DMS114 treated with DMSO at 0.1 percent for 48 hours (cell line): Measurements from ENCODE around the gene TFRC.
"Not testable (repeated sequence)": the region's sequence is repeated elsewhere in the genome, so short reads cannot be mapped to it uniquely, and the experiment has no call there.

Experiments
- DNase-seq: peaks from one replicate; lab custom pipeline; 2025; ENCODE audit not compliant: unreplicated experiment; lab: John Stamatoyannopoulos, UW

The TFRC gene

DNA sequence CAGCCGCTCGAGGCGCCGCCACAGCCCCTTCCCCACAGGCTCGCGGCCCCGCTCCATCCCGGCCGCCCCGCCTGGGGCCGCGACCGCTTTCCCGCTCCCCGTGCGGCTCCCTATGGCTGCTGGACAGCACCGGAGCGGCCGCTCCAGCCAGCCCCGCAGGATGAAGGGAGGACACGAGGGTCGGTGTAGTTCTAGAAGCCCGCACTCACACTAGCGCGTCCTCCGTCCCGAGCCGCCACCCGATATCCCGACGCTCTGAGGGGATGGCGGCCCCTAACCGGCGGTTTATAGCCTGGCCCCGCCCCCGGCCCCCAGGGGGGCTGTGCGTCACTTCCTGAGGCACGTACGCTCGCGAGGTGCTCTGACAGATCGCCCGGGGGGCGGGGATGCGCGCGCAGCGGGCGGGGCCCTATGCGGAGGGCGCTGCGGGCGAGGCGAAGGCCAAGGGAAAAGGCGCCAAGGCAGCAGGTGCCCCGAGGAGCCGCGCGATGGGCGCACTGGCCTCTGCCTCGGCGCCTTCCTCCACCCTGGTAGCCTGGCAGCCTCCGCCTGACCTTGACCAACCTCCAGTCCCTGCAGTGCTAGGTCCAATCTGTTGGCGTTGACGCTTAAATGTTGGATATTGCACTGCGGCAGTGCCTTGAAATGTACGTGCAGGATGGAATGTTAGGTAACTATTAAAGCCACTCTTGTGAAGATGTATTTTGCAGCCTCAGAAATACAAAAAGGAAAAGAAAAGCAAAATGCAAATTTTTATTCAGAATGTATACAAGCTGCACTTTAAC lies at the start of gene TFRC:
Gene TFRC, minus strand, starts transcription at position 257 of the 785 bp plus-strand sequence. CDS start 4,991 bp downstream, outside the sequence.
- peak; percentile 85 for DNase-seq

- DNase-seq: no peak
Observed at GRCh38 chr3:196128172-196128843, 46.4 kb upstream of the TFRC start.

- DNase-seq: no peak
Observed at GRCh38 chr3:196127308-196128040, 45.6 kb upstream of the TFRC start.

DNA sequence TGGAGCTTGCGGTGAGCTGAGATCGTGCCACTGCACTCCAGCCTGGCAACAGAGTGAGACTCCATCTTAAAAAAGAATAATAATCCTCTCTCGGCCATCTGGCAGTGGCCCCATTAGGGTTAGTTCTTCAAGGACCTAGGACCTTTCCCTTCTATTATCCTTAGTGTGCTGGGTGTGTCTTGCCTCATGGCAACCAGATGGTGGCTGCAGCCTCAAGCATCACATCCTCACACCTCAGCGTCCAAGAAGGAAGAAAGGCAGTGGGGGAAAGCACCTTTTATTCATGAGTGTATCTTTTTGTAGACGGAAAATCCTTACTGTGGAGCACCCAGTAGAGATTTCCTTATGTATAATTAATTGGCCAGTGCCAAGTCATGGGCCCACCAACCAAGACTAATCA lies 42.7 kb upstream of the TFRC start:
- DNase-seq: no peak

- no peak for DNase-seq
Observed at GRCh38 chr3:196122688-196123046, 40.8 kb upstream of the TFRC start.

- DNase-seq: no peak
Observed at GRCh38 chr3:196122021-196122687, 40.3 kb upstream of the TFRC start.

DNA sequence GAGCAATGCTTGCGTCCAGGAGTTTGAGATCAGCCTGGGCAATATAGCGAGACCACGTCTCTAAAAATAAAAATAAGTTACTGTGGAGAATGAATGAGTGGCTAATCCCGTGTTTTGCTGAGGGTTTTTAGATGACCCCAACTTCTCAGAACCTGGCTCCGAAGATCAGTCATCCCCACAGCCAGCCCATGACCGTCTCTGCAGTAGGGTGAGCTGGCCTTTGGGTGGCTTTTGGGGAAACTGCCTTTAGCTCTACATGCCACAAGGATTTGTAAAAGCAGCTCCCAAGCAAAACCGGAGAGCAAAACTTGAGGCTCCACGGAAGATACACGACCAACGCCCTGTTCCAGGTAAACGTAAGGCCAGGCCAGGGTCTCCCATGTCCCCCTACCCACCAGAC lies 39.2 kb upstream of the TFRC start:
- no peak for DNase-seq

GRCh38 chr3:196120291-196120951 lies 38.5 kb upstream of the TFRC start:
- DNase-seq: no peak

GRCh38 chr3:196117809-196118208 lies 35.9 kb upstream of the TFRC start:
- DNase-seq: no peak

DNA sequence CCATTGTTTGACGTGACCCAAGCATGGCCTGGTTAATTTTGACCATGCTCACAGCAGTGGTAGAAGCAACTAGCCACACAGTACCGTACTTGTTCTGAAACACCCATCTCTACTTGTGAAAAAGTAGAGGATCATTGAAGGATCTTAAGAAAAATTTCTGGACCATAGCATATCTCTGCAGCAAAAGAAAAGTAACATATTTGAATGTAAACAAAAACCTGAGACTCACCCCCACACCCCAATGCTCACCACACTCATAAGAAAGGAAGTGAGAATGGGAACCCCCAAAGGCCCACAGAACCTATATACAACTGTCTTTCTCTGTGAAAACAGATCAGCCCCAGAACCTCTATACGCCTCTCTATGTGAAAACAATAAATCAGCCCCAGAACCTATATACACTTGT lies 33.8 kb upstream of the TFRC start:
- DNase-seq: no peak

DNA sequence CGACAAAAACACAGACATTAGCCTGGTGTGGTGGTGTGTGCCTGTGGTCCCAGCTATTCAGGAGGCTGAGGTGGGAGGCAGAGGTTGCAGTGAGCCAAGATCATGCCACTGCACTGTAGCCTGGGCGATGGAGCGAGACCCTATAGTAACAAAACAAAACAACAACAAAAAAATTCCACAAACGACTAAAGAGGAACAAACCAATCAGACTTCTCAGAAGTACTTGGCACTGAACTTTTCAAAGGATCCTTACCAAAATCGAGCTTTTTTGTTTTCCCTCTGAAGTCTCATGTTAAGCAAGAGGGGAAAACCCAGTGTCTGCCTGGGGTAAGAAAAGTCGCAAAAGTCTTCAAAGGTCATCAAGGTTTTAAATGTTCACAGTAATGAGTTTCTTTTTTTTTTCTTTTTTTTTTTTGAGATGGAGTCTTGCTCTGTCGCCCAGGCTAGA lies 30.1 kb upstream of the TFRC start:
- no peak for DNase-seq

GRCh38 chr3:196108075-196108743 lies 26.3 kb upstream of the TFRC start:
- no peak for DNase-seq

DNA sequence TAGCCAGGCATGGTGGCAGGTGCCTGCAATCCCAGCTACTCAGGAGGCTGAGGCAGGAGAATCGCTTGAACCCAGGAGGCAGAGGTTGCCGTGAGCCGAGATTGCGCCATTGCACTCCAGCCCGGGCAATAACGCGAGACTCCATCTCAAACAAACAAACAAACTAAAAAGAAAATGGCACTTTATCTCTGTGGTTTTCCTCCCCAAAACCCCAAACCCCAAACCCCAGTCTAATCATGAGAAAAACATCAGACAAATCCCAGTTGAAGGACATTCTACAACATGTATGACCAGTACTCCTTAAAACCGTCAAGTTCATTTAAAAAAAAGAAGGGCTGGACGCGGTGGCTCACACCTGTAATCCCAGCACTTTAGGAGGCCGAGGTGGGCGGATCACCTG lies 22.8 kb upstream of the TFRC start:
- DNase-seq: not testable (repeated sequence)

- not testable (repeated sequence) for DNase-seq
Observed at GRCh38 chr3:196098365-196098980, 16.6 kb upstream of the TFRC start.

- DNase-seq: no peak
Observed at GRCh38 chr3:196097373-196098154, 15.7 kb upstream of the TFRC start.

DNA sequence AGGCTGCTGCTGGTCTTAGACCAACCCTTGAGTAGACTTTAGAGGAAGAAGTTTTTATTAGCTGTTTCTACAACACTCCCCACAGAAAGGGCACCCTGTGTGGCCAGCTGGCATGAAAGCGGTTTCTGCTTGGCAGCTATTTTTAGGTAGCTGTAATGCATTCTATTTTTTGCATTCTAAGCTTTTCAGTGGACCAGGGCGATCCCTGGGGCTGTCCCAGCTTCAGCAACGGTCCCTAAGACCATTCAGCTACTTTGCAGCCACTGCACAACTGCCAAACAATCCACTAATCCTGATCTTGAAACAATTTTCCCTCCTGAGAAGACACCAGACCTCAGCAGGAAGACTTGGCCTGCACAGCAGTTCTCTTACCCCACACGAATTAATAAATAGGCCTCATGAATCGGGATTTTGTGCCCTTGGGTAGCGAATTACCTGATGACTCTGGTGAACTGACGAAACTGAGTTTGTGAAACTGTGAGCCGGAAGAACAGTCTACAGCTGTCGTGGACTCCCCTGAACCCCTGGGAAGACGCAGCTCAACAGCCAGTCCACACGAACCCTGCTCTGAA lies 14.6 kb upstream of the TFRC start:
- DNase-seq: no peak

GRCh38 chr3:196093317-196094111 lies 11.6 kb upstream of the TFRC start:
- DNase-seq: no peak

- DNase-seq: no peak
Observed at GRCh38 chr3:196087906-196088305, 6.0 kb upstream of the TFRC start.
